Neural cell (in vitro differentiated cells): Measurements from ENCODE around the gene EXOC1L. TPM values are rescaled to one million over a fixed set of nuclear protein-coding genes. Genes with fewer than 3 reads are reported as not detected.

Experiments used
- H2AFZ ChIP-seq: fragments of 200-600, 300-800 bp; sonication (generic), shearing (Covaris generic); 2 replicates; pipeline ENCODE4 v1.6.0; 2014; ENCODE audit warnings: low read depth, mild to moderate bottlenecking, antibody characterized with exemption, low read length, moderate library complexity
- H3F3A ChIP-seq: fragments of 200-600 bp; shearing (Covaris generic); 2 replicates; pipeline ENCODE4 v1.6.1; 2016; ENCODE audit warnings: mild to moderate bottlenecking, moderate library complexity, mixed read lengths, antibody characterized with exemption, low read length; ENCODE audit not compliant: insufficient read depth, poor library complexity, severe bottlenecking
- H3K27ac ChIP-seq: fragments of 200-600, 300-800 bp; sonication (generic), shearing (Covaris generic); 2 replicates; pipeline ENCODE4 v1.5.1; 2014; ENCODE audit warnings: mild to moderate bottlenecking, low read length, moderate library complexity
- H3K27me3 ChIP-seq: fragments of 300-800, 200-600 bp; sonication (generic), shearing (Covaris generic); 2 replicates; pipeline ENCODE4 v1.6.0; 2014; ENCODE audit warnings: mild to moderate bottlenecking, low read depth, low read length, moderate library complexity; ENCODE audit not compliant: insufficient read depth
- H3K36me3 ChIP-seq: fragments of 300-800, 200-600 bp; sonication (generic), shearing (Covaris generic); 2 replicates; pipeline ENCODE4 v1.5.1; 2014; ENCODE audit warnings: mild to moderate bottlenecking, antibody characterized with exemption, low read length, moderate library complexity; ENCODE audit not compliant: insufficient read depth
- H3K4me2 ChIP-seq: fragments of 300-800, 200-600 bp; sonication (generic), shearing (Covaris generic); 2 replicates; pipeline ENCODE4 v1.6.0; 2014; ENCODE audit warnings: mild to moderate bottlenecking, low read length
- H3K4me3 ChIP-seq: fragments of 300-800, 200-600 bp; sonication (generic), shearing (Covaris generic); 2 replicates; pipeline ENCODE4 v1.5.1; 2014; ENCODE audit warnings: mild to moderate bottlenecking, low read length, moderate library complexity
- H3K79me2 ChIP-seq: fragments of 200-600 bp; shearing (Covaris generic); replicated peaks from 2 replicates; pipeline ENCODE4 v1.6.0; 2014; ENCODE audit warnings: mild to moderate bottlenecking, low read length, moderate library complexity; ENCODE audit not compliant: insufficient read depth
- H3K9ac ChIP-seq: fragments of 300-800, 200-600 bp; sonication (generic), shearing (Covaris generic); 2 replicates; pipeline ENCODE4 v1.6.1; 2016; ENCODE audit warnings: mild to moderate bottlenecking, low read length, mixed read lengths
- H3K9me2 ChIP-seq: fragments of 200-600 bp; shearing (Covaris generic); 2 replicates; pipeline ENCODE4 v1.6.1; 2016; ENCODE audit warnings: mild to moderate bottlenecking, low read length, mixed read lengths; ENCODE audit not compliant: insufficient read depth
- H3K9me3 ChIP-seq: fragments of 200-600, 300-800 bp; sonication (generic), shearing (Covaris generic); 2 replicates; pipeline ENCODE4 v1.6.1; 2016; ENCODE audit warnings: mild to moderate bottlenecking, mixed run types, low read length, moderate library complexity, mixed read lengths
- H4K20me1 ChIP-seq: fragments of 200-600 bp; shearing (Covaris generic); 2 replicates; pipeline ENCODE4 v1.6.1; 2016; ENCODE audit warnings: mild to moderate bottlenecking, mixed run types; ENCODE audit not compliant: insufficient read depth
- CTCF ChIP-seq: fragments of 450-650 bp; IDR thresholded peaks from 2 replicates; pipeline ENCODE4 v1.5.1; 2014; ENCODE audit warnings: antibody characterized with exemption, mild to moderate bottlenecking, moderate library complexity; ENCODE audit not compliant: poor library complexity, severe bottlenecking
- EP300 ChIP-seq: fragments of 450-650 bp; conservative IDR thresholded peaks from 2 replicates; pipeline ENCODE4 v1.6.1; 2014; ENCODE audit warnings: antibody characterized with exemption, mild to moderate bottlenecking, moderate library complexity; ENCODE audit not compliant: poor library complexity, severe bottlenecking
- EZH2 ChIP-seq: fragments of 200-600, 300-800 bp; shearing (Covaris generic), sonication (generic); IDR thresholded peaks from 2 replicates; pipeline ENCODE4 v1.6.1; 2014; ENCODE audit warnings: antibody characterized with exemption, low read length, borderline replicate concordance, mild to moderate bottlenecking; ENCODE audit not compliant: insufficient read depth, poor library complexity, severe bottlenecking
- MXI1 ChIP-seq: fragments of 450-650 bp; conservative IDR thresholded peaks from 2 replicates; pipeline ENCODE4 v1.6.1; 2014; ENCODE audit warnings: antibody characterized with exemption, mild to moderate bottlenecking; ENCODE audit not compliant: poor library complexity, severe bottlenecking
- POLR2AphosphoS5 ChIP-seq: IDR thresholded peaks from 2 replicates; pipeline ENCODE4 v1.6.1; 2012
- RAD21 ChIP-seq: fragments of 450-650 bp; conservative IDR thresholded peaks from 2 replicates; pipeline ENCODE4 v1.6.1; 2014; ENCODE audit warnings: antibody characterized with exemption, mild to moderate bottlenecking, moderate library complexity
- REST ChIP-seq: IDR thresholded peaks from 2 replicates; pipeline ENCODE4 v1.6.1; 2012; ENCODE audit warnings: borderline replicate concordance
- SMC3 ChIP-seq: fragments of 450-650 bp; conservative IDR thresholded peaks from 2 replicates; pipeline ENCODE4 v1.6.1; 2014; ENCODE audit warnings: antibody characterized with exemption, mild to moderate bottlenecking, moderate library complexity; ENCODE audit not compliant: poor library complexity
- TAF1 ChIP-seq: IDR thresholded peaks from 2 replicates; pipeline ENCODE4 v1.6.1; 2012; ENCODE audit warnings: low read depth
- polyA plus RNA-seq: library from polyadenylated mRNA; depleted of rRNA; stranded (reverse); fragments of >200 nt; gene quantifications from 2 replicates; pipeline ENCODE4 v1.2.3, GENCODE V29; 2014

The EXOC1L gene
- polyA plus RNA-seq, 1 donor from 2014 or later, result not detected

GRCh38 chr4:55783584-55783983 lies 36.0 kb upstream of the EXOC1L start:
- Histone ChIP-seq H3F3A (no peaks in the 10 kb centered on the region), H2AFZ (no peak overlapping the region), H3K9me3 (no peaks in the 10 kb centered on the region), H3K4me3 (no peak overlapping the region), H4K20me1 (no peaks in the 10 kb centered on the region), H3K36me3 (no peaks in the 10 kb centered on the region), H3K4me2 (no peak overlapping the region), H3K9ac (no peak overlapping the region), H3K27ac (no peak overlapping the region), H3K79me2 (no peaks in the 10 kb centered on the region), H3K27me3 (no peaks in the 10 kb centered on the region), H3K9me2 (no peaks in the 10 kb centered on the region)
- TF ChIP-seq CTCF (no peak), MXI1 (no peak)

- H4K20me1 ChIP-seq, result no peaks in the 10 kb centered on the region
- H3K4me2 ChIP-seq, result no peak overlapping the region
- H3K9me3 ChIP-seq, result no peaks in the 10 kb centered on the region
- TF ChIP-seq REST (no peak), POLR2AphosphoS5 (no peak), EP300 (no peak), CTCF (no peak), MXI1 (no peak), EZH2 (no peak), TAF1 (no peak), RAD21 (no peak), SMC3 (no peak)
- no peak overlapping the region for H3K4me3 ChIP-seq
- no peaks in the 10 kb centered on the region for H3K27me3 ChIP-seq
- H3F3A ChIP-seq, result no peaks in the 10 kb centered on the region
- H3K36me3 ChIP-seq, result no peaks in the 10 kb centered on the region
- no peak overlapping the region for H2AFZ ChIP-seq
- H3K9ac ChIP-seq, result no peak overlapping the region
- H3K27ac ChIP-seq, result no peak overlapping the region
- H3K79me2 ChIP-seq, result no peaks in the 10 kb centered on the region
- H3K9me2 ChIP-seq, result no peaks in the 10 kb centered on the region
Observed at GRCh38 chr4:55784747-55785146, 34.8 kb upstream of the EXOC1L start.
